CD4-positive, alpha-beta T cell treated with Interleukin-6 at 100 ng/mL for 8 hours (primary cell): ENCODE data around the gene POR.

Source experiments
- DNase-seq: peaks from one replicate; pipeline ENCODE4 v3.0.0-alpha.2; 2020; ENCODE audit warnings: mixed read lengths, low spot score

POR gene

GRCh38 chr7:75953931-75954330 is 39.0 kb downstream of the POR start:
- DNase-seq = no peak

GRCh38 chr7:75955331-75955955 is 40.5 kb downstream of the POR start:
- no peak for DNase-seq

GRCh38 chr7:75957021-75957736 is 42.2 kb downstream of the POR start:
- no peak for DNase-seq

GRCh38 chr7:75958802-75959543 is 44.0 kb downstream of the POR start:
- no peak for DNase-seq

GRCh38 chr7:75960372-75960771 is 45.4 kb downstream of the POR start:
- DNase-seq = no peak

GRCh38 chr7:75961218-75961617 is 46.3 kb downstream of the POR start:
- DNase-seq = no peak

GRCh38 chr7:75962607-75963380 is 47.8 kb downstream of the POR start:
- no peak for DNase-seq

GRCh38 chr7:75963381-75963995 is 48.5 kb downstream of the POR start:
- no peak for DNase-seq

GRCh38 chr7:75965617-75966016 is 50.7 kb downstream of the POR start:
- DNase-seq = no peak

- DNase-seq = no peak
Observed at GRCh38 chr7:75966190-75966961, 51.4 kb downstream of the POR start.

GRCh38 chr7:75967055-75967454 is 52.1 kb downstream of the POR start:
- DNase-seq = no peak

- DNase-seq = no peak
Observed at GRCh38 chr7:75967487-75967997, 52.6 kb downstream of the POR start.

- DNase-seq = no peak
Observed at GRCh38 chr7:75968012-75968411, 53.1 kb downstream of the POR start.

- DNase-seq = no peak
Observed at GRCh38 chr7:75968561-75969001, 53.6 kb downstream of the POR start.

GRCh38 chr7:75969182-75969581 is 54.2 kb downstream of the POR start:
- no peak for DNase-seq

GRCh38 chr7:75969704-75970498 is 54.9 kb downstream of the POR start:
- no peak for DNase-seq

- DNase-seq = no peak
Observed at GRCh38 chr7:75971309-75971960, 56.5 kb downstream of the POR start.

GRCh38 chr7:75971961-75972763 is 57.2 kb downstream of the POR start:
- DNase-seq = no peak

- DNase-seq = no peak
Observed at GRCh38 chr7:75977743-75978142, 62.8 kb downstream of the POR start.
